Cerebellar nuclear complex (tissue), 1 donor: Measurements from ENCODE around the gene ATP2C2.
"Not testable (repeated sequence)": the region's sequence is repeated elsewhere in the genome, so short reads cannot be mapped to it uniquely, and the experiment has no call there.

ENCODE experiments used
- DNase-seq, 2 experiments: peaks; one replicate each; lab custom pipeline; 2025; lab: John Stamatoyannopoulos, UW

ATP2C2 gene

DNA sequence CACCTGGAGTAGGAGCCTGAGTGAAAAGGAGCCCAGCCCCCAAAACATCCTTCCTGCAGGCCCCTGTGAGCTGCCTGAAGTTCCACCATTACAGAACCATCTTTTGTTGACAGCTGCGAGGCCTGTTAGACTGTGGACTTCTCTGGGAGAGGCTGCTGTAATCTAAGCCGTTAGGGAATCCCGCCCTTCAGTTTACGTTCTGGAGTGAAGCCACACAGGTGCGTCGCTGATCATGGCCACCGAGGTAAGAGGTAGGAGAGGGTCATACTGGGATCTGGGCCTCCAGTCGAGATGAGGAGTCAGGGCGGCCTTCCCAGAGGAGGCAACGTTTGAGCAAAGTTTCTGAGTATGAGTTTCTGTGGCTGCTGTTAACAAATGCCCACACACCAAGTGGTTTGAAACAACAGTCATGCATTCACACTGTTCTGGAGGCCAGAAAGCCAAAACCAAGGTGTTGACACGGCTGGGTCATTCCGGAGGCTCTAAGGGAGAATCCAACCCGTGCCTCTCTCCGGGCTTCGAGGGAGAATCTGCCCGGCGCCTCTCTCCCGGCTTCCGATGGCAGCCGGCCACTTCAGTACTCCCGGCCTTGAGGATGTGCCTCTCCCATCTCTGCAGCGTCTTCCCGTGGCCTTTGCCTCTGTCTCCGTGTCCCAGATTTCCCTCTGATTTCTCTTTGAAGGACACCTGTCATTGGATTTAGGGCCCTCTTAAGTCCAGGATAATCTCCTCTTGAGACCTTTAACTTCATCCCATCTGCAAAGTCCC lies 26.6 kb upstream of the ATP2C2 start:
- DNase-seq: no peak

DNA sequence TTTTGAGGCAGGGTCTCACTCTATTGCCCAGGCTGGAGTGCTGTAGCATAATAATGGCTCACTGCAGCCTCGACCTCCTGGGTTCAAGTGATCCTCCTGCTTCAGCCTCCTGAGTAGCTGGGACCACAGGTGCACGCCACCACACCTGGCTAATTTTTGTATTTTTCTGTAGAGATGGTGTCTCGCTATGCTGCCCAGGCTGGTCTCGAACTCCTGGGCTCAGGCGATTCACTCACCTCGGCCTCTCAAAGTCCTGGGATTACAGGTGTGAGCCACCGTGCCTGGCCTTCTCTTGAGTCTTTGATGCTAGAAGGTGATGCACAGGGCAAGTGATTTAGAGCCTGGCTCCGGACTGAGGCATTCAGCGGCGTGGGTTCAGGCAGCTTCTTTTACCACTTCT lies 24.5 kb upstream of the ATP2C2 start:
- not testable (repeated sequence) for DNase-seq

DNA sequence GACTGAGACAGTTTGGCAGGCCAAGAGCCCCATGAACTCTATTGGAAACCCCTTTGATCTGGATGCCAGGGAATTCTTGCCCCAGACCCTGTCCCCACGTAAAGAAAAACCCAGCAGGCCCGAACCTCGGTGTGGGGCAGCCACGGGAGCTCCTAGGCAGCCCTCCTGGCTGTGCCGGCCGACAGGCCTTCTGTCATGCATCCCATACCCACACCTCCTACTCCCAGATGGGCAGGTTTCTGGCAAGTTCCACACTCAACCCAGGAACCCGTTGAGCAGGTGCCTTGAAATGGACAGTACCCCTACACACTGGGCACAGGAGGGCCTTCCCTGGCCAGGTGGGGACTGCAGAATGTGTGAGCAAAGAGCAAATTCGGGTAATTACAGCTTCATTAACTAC lies 23.6 kb upstream of the ATP2C2 start:
- DNase-seq: no peak

GRCh38 chr16:84347161-84347560 lies 21.2 kb upstream of the ATP2C2 start:
- no peak for DNase-seq

DNA sequence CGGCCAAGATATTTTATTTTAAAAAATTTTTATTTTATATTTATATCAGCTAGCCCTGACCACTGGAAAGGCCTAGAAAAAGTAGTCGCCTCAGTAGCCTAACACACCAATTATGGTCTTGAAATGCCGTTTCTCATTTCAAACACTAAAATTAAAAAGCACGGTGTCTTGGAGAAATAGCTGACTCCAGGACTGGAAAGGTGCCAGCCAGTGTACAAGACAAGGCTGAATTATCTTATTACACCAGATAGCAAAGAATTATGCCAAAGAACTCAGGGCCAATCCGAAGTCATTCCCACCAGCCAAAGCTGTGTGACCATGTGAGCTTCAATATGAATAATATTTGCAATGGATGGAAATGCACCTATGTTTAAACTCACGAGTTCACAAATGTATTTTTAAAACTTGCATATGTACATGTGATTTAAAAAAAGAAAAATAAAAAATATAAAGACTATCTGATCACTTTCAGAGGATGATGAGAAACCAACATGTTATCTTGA lies 19.9 kb upstream of the ATP2C2 start:
- no peak for DNase-seq

- no peak for DNase-seq
Measured at GRCh38 chr16:84349862-84350684, 18.3 kb upstream of the ATP2C2 start.

- no peak for DNase-seq
Measured at GRCh38 chr16:84350685-84351400, 17.5 kb upstream of the ATP2C2 start.

DNA sequence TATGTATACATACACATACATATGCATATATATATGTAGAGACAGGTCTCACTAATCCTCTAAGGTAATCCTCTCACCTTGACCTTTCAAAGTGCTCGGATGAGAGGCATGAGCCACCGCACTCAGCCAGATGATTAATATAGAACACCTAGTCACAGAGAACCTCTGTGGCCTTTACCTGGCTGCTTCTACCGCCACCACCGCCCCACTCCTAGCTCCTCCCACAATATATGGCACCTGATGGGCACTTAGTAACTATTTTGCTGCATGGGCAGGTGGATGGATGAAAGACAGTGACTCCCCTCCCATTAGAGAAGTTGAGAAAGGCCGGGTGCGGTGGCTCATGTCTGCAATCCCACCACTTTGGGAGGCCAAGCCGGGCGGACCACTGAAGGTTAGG lies 16.7 kb upstream of the ATP2C2 start:
- DNase-seq: no peak

- DNase-seq: no peak
Measured at GRCh38 chr16:84354306-84354705, 14.0 kb upstream of the ATP2C2 start.

DNA sequence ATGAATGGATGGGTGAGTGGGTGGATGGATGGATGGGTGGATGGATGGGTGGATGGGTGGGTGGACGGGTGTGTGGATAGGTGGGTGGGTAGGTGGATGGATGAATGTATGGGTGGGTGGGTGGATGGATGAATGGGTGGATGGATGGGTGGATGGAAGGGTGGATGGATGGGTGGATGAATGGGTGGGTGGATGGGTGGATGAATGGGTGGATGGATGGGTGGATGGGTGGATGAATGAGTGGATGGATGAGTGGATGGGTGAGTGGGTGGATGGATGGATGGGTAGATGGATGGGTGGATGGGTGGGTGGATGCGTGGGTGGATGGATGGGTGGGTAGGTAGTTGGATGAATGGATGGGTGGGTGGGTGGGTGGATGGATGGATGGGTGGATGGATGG lies 13.2 kb upstream of the ATP2C2 start:
- DNase-seq: no peak

DNA sequence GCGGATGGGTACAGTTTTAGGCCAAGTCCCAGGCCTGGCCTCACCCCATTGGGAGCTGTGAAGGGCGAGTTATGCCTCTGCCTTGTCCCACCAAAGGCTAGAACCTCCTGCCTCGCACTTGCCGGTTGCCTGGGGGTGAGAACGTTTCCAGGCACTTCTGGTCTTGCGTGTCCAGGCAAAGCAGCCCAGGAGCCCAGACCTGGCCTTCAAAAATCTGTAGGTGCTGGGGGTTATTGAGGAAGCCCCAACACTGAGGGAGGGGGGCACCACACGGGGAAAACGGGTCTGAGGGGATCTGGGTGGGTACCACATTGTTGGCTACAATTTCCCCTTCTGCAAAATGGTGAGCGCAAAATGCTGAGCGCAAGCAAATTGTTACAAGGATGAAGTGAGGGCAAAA lies 12.2 kb upstream of the ATP2C2 start:
- DNase-seq: no peak

GRCh38 chr16:84356591-84357116 lies 11.7 kb upstream of the ATP2C2 start:
- no peak for DNase-seq

- no peak for DNase-seq
Measured at GRCh38 chr16:84357191-84357651, 11.1 kb upstream of the ATP2C2 start.

DNA sequence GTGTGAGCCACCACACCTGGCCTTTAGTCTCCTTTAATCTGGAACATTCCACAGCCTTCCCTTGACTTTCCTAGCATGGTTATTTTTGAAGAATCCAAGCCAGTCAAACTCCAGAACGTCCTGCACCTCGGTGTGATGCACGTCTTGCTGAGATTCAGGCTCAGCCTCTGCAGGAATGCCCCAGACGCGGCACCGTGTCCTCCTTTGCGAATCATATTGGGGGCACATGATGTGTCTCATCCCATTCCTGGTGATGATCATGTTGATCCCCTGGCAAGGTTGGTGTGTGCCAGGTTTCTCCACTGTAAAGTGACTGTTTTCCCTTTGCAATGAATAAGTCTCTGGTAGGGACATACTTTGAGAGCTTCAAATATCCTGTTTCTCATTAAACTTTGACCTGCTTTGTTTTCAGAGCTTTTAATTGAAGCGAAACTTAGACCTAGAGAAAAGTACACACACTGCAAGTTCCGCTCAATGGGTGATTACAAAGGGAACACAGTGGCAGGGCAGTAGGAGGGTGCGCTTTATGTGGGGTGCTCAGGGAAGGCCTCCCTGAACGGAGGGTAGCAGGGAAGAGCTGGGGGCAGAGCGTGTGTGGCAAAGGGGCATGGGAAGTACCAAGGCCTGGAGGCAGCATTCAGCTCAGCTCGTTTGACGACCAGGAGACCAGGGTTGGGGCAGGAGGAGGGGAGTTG lies 9.6 kb upstream of the ATP2C2 start:
- no peak for DNase-seq

- no peak for DNase-seq
Measured at GRCh38 chr16:84359326-84359725, 9.0 kb upstream of the ATP2C2 start.

- no peak for DNase-seq
Measured at GRCh38 chr16:84360170-84360569, 8.2 kb upstream of the ATP2C2 start.

DNA sequence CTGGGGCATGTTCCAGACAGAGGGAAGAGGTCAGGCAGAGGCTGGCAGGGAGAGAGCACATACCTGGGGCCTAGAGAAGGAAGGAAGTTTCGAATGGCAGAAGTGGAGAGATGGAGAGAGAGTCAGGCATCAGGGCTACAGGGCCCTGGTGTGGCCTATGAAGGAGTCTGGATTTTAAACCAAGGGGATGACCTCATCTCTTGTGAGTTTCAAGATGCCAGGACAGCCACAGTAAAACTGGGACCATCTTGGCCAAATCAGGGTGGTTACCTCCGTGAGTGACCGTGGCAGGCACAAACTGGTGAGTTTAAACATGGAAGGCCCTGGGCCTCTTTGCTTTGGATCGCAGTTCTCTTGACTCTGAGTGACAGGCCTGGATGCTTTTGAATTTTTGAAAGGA lies 7.6 kb upstream of the ATP2C2 start:
- no peak for DNase-seq

DNA sequence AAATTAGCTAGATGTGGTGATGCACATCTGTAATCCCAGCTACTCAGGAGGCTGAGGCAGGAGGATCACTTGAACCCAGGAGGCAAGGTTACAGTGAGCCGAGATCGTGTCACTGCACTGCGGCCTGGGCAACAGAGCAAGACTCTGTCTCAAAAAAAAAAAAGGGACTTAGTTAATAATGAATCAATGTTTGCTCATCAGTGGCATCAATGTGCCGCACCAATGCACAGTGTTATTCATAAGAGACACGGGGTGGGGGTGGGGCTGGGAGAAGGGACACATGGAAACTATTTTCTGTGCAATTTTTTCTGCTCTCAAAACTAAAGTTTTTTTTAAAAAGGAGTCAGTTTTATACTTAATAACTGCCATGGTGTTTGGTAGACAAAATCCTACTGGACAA lies 6.8 kb upstream of the ATP2C2 start:
- no peak for DNase-seq

GRCh38 chr16:84362471-84362941 lies 5.8 kb upstream of the ATP2C2 start:
- DNase-seq: no peak

- no peak for DNase-seq
Measured at GRCh38 chr16:84366208-84366607, 2.1 kb upstream of the ATP2C2 start.

- DNase-seq: no peak
Measured at GRCh38 chr16:84367297-84367680, 1.0 kb upstream of the ATP2C2 start.
